PFSK-1 (cell line): ENCODE data around the gene OR11H7.

Experiments used
- FOXP2 ChIP-seq: optimal IDR thresholded peaks from 2 replicates; pipeline ENCODE3; 2011; ENCODE audit warnings: borderline replicate concordance, control low read depth, inconsistent platforms; ENCODE audit not compliant: insufficient read depth; ENCODE audit errors: extremely low read length, extremely low read depth
- SIN3A ChIP-seq: IDR thresholded peaks from 2 replicates; pipeline ENCODE4 v1.6.1; 2012; ENCODE audit warnings: mild to moderate bottlenecking, low read length, moderate library complexity, borderline replicate concordance; ENCODE audit not compliant: insufficient read depth

- TF ChIP-seq SIN3A = no peak
- TF ChIP-seq FOXP2 = no peak
These were observed 48.6 kb downstream of the OR11H7 start for GRCh38 chr14:20277409-20277808.
